ENCODE measurements around the gene INTS6L.

DNA sequence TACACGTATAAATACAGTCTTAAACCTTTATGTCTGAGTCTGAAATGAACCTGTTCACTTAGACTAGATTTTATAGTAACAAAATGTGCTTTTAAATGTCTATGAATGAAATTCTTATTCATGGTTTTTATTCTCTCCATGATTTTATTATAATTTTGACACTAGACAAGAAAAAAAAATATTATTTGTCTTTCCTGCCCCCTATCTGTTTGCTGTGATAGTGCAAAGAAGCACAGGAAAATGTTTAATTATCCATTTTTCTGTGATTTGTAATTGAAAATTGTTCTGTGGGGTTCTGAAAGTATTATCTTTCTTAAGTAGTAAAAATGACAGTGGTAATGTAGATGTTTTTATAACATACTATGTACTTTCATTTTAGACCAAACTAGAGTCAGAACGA, 52.0 kb downstream of the INTS6L start:
- TF ChIP-seq POLR2AphosphoS5 (IDR thresholded peaks at IDR 0.05; ENCODE audit: low read depth, low read length) (no peak), POLR2A (IDR thresholded peaks at IDR 0.05; ENCODE audit: low read depth, low read length) (no peak), TAF1 (IDR thresholded peaks at IDR 0.05; ENCODE audit: borderline replicate concordance, low read depth, low read length) (no peak)
